K562 (cell line): ENCODE data around the gene PLEKHG4B.

Experiments used
- BRCA1 ChIP-seq, 2 experiments: fragments of 450-650 bp in 1 of 2; sonication (generic) in 1 of 2; formaldehyde crosslinking in 1 of 2; IDR thresholded peaks; 2 replicates each; pipeline versions ENCODE4 v1.5.0 to v1.6.1; 2017 to 2020; ENCODE audit warnings: mild to moderate bottlenecking in 1 of 2, missing genetic modification reagents in 1 of 2
- CBX1 ChIP-seq: sonication (generic); IDR thresholded peaks from 2 replicates; pipeline ENCODE4 v1.6.1; 2016; ENCODE audit warnings: antibody characterized with exemption, low read depth, mild to moderate bottlenecking
- CTCF ChIP-seq, 3 experiments: IDR thresholded peaks in 2 of 3; conservative IDR thresholded peaks in 1 of 3; 2 replicates each; pipeline ENCODE4 v1.5.1; 2011 to 2012; ENCODE audit warnings: low read length in 3 of 3, mild to moderate bottlenecking in 3 of 3, control low read depth in 2 of 3, improper control_type of control experiment in 1 of 3, inconsistent platforms in 1 of 3, low read depth in 1 of 3, mixed read lengths in 1 of 3, moderate library complexity in 1 of 3; ENCODE audit not compliant: insufficient read depth in 2 of 3
- DPF2 ChIP-seq: fragments of 450-650 bp; IDR thresholded peaks from 2 replicates; pipeline ENCODE4 v1.6.1; 2016
- E2F8 ChIP-seq: fragments of 450-650 bp; IDR thresholded peaks from 2 replicates; pipeline ENCODE4 v1.7.1; 2018; ENCODE audit warnings: mild to moderate bottlenecking, low read depth; ENCODE audit not compliant: partially characterized antibody
- ELK1 ChIP-seq: sonication (generic); formaldehyde crosslinking; IDR thresholded peaks from 2 replicates; pipeline ENCODE4 v1.8.1; 2022; ENCODE audit warnings: missing genetic modification reagents
- ETS1 ChIP-seq: conservative IDR thresholded peaks from 2 replicates; pipeline ENCODE4 v1.6.1; 2011; ENCODE audit warnings: low read depth, mild to moderate bottlenecking, low read length; ENCODE audit not compliant: control insufficient read depth
- MNT ChIP-seq, 2 experiments: fragments of 450-650 bp; conservative IDR thresholded peaks; 2 replicates each; pipeline ENCODE4 v1.6.1; 2017; ENCODE audit warnings: mild to moderate bottlenecking in 2 of 2, moderate library complexity in 2 of 2
- NELFE ChIP-seq: IDR thresholded peaks from 2 replicates; pipeline ENCODE4 v1.6.1; 2011; ENCODE audit warnings: mild to moderate bottlenecking; ENCODE audit not compliant: insufficient read depth, insufficient read length
- SFPQ ChIP-seq: fragments of 200-400 bp; formaldehyde crosslinking; IDR thresholded peaks from 2 replicates; pipeline ENCODE4 v1.6.1; 2017; ENCODE audit warnings: mild to moderate bottlenecking, low read depth, low read length, moderate library complexity
- TOE1 ChIP-seq, 2 experiments: fragments of 450-650 bp in 1 of 2; sonication (generic) in 1 of 2; formaldehyde crosslinking in 1 of 2; IDR thresholded peaks; 2 replicates each; pipeline versions ENCODE4 v1.7.1 to v1.8.0; 2016 to 2022; ENCODE audit warnings: borderline replicate concordance in 2 of 2, mild to moderate bottlenecking in 2 of 2, antibody characterized with exemption in 1 of 2, inconsistent platforms in 1 of 2, low read depth in 1 of 2, missing genetic modification reagents in 1 of 2, moderate library complexity in 1 of 2
- ZBTB34 ChIP-seq: fragments of 250-450 bp; sonication (Bioruptor Pico); IDR thresholded peaks from 2 replicates; pipeline ENCODE4 v1.8.0; 2021; ENCODE audit warnings: mild to moderate bottlenecking, moderate library complexity
- ZNF274 ChIP-seq: IDR thresholded peaks from 2 replicates; pipeline ENCODE4 v1.6.1; 2011; ENCODE audit warnings: low read depth, mild to moderate bottlenecking, low read length, moderate library complexity, borderline replicate concordance

- TF ChIP-seq CBX1 (no peak), BRCA1 (IDR thresholded peaks at IDR 0.05) (no peak), BRCA1 (CRISPR knock-in tag; IDR thresholded peaks at IDR 0.05) (no peak), MNT (conservative IDR thresholded peaks at IDR 0.05) (no peak), ZBTB34 (CRISPR knock-in tag) (no peak), ETS1 (no peak), CTCF (IDR thresholded peaks at IDR 0.05 in 2 of 3, conservative IDR thresholded peaks at IDR 0.05 in 1 of 3; ENCODE audit: insufficient read depth in 2 of 3, low read depth in 1 of 3, low read length in 3 of 3) (no peak), TOE1 (IDR thresholded peaks at IDR 0.05; ENCODE audit: borderline replicate concordance) (no peak), TOE1 (CRISPR knock-in tag; IDR thresholded peaks at IDR 0.05; ENCODE audit: borderline replicate concordance, low read depth) (no peak), ZNF274 (no peak), E2F8 (no peak), ELK1 (CRISPR knock-in tag) (no peak), NELFE (no peak), SFPQ (no peak), DPF2 (no peak)
Measured at GRCh38 chr5:94113-94892, 2.3 kb downstream of the PLEKHG4B start.
